Stimulated activated CD4-positive, alpha-beta T cell treated with anti-CD3 and anti-CD28 coated beads, TNF-alpha, amount 100 ng/mL, for 1 hour (primary cell): ENCODE measurements around the gene WDR48.

ENCODE experiments used
- DNase-seq, 3 donors: peaks; one replicate each; pipeline ENCODE4 v3.0.0-alpha.2; 2020; ENCODE audit warnings: low read depth in 3 of 3, low spot score in 1 of 3

The WDR48 gene

DNA sequence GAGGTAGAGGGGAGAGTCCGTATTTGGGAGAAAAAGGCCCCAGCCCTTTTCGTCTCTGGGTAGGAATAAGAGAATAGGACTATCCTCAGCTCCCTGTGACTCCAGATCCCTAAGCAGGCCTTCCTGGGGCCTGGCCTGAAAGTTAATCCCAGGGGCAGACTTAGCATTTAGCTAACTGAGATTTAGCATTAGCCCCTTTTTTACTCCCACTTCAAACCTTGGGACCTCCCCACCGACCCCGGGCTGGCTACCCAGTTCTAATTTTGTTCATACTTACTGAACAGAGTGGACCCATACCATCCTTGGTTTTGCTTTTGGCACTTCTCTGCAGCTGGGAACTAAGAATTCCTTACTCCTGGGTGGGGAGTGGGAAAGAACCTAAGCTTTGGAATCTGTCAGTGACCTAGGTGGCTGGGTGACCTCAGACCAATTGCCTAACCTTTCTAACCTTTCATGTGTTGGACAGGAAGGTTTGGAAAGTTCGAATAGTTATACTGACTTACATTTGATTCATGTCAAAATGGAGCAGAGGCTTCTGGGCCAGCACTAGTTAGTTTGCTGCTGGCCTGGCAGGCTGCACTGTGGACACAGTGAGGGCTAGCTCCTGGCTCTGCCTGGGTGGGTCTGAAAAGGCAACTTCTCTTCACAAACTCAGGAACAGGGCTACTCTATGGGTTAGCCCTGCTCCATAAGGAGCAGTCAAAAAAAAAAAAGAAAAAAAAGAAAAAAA is 67.3 kb downstream of the WDR48 start:
- no peak for DNase-seq

DNA sequence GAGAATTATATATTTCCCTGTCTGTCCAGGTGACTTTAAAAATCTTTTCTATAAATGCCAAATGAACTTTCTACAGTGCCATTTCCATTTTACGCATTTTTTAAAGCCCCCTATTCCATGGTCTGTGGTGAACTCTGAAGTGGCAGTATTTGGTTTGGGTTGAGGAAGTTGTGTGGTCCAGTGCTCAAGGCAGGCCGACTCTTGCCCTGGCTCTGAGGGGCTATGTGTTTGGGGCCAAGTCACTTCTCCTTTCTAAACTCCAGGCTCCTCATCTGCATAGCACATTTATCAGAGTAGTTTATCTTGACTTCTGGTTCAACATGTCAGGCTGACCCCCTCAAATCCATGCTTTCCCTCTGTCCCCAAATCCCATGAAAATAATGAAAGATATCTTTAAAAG is 69.8 kb downstream of the WDR48 start:
- no peak for DNase-seq

DNA sequence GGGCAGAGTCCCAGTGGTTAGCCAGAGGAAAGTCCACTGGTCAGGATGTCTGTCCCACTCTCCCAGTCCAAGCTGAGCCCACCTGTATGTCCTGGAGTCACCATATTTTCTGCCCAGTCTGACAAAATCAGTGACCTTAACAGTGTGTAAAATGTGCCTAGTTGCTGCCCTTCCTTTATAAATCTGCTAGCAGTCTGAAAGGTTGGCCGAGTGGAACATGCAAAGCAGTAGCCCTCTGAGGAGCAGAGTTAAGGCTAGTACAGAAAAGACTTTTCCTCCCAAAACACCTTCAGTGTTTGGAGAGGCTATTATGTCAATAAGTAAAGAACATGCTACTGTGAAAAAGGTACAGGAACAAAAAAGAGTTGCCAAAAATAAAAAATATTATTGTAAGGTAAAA is 71.0 kb downstream of the WDR48 start:
- no peak for DNase-seq

DNA sequence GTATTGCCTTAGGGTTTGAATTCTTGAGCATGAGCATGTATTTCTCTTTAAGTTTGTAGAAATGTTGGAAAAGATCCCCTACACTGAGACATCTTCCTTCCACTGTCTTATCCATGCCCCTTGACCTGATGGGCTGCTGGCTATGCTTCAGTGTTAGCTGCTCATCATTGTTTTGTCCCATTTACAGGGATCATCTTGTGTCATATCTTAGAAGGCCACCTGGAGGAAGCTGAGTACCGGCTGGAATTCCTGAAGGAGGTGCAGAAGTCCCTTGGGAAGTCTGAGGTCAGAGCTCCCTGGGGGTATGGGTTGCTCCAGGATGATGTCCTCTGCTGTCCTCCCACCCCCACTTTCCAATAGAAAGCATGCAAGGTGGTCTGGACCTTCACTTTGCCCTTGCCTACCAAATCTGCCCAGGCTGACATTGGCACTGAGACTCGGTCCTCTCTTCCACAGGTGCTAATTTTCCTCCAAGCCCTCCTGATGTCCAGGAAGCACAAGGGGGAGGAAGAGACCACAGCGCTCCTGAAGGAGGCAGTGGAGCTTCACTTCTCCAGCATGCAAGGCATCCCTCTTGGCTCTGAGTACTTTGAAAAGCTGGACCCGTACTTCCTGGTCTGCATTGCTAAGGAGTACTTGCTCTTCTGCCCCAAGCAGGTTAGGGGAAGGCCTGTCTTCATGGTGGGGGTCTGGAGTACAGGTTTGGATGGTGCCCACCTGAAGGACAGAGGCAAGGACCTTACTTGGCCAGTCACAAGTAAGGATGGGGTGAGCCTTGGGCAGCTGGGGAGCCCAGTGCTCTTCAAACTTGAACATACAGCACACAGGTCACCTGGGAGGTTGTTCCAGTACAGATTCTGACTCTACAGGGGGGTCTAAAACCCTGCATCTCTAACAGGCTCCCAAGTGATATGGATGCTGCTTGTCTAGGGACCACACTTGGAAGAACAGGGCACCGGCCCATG is 73.3 kb downstream of the WDR48 start:
- no peak for DNase-seq

DNA sequence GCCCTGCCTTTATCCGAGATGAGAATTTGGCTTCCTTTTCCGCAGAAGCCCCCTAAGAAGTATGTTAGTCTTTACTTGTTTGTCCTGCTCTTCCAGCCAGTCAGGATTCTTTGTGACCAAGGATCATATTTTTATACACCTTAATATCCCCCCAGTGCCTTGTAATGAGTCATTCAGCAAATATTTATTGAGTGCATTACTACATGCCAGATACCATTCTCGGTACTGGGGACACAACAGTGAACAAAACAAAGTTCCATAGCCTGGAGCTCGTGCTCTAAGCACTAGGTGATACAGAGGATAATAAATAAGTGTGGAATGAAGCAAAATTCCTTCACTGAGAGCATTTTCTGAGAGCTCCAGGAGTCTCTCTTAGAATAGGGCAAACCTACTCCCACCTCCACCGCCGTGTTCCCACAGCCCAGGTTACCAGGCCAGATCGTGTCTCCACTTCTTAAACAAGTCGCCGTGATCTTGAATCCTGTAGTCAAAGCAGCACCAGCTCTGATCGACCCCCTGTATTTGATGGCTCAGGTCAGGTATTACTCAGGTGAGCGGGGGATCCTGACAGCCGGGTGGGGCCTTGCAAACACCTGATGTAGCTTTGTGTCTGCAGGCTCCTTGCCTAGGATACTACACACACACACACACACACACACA is 74.2 kb downstream of the WDR48 start:
- DNase-seq, result no peak

DNA sequence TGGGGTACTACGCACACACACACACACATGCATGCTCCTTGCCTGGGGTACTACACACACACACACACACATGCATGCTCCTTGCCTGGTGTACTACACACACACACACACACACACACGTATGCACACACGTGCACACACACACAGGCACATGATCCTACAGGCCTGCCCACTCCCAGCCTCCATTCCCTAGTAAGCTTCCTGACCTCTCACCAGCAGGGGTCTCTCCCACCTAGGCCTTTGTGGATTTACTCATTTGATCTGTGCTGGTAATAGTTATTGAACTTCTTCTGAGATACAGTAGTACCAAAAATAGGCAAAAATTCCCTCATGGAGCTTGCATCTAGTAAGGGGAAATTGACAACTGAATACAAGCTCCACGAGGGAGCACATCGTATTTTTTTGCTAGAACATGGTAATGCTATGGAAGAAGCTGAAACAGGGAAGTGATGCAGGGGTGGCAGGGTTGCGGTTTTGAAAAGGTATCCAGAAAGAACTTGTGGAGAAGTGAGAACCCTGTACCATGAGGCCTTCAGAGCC is 74.8 kb downstream of the WDR48 start:
- DNase-seq, result no peak

DNA sequence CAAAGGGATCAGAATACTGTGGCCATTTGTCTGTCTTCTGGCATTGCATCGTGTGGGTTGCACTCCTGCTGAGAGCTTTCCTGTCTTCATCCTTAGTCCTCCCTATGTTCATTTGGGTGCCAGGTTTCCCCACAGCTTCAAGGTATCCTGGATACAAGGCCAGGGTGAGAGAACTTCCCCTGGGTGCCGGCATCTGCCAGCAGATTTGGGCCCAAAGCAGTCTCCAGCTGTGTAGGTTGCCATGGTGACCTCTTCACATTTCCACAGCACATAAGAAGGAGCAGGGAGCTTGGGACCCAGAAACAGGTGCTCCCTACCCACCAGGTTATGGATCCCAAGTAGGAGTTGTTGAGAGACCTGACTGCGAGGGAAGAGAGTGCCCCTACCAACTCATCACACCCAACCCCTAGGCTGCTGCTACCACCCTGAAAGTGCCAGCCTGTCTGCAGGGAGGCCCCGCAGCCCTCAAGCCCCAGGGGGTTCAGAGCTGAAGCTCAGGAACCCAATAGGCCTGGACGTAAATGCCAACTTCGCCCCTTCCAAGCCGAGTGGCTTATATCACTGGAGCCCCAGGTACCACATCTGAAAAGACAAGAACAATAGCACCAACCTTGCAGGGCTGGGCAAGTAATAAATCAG is 75.6 kb downstream of the WDR48 start:
- DNase-seq, result no peak

DNA sequence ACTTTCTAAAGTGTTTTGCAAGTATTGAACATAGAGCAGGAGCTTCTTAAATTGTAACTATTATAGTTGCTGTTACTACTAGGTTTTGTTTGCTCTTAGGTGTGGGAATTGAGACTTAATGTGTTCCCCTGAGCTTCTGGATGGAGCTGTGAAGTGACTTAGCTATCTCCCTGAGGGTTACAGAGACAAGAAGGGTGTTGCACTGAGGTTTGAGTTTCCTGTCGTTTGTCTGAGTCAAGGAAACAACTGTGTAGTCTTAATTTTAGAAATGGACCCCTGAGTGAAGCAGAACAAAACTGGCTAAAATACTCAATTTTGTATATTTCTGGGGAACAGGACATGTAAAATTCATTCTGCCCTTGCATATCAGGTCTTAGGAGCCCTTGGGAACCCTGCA is 76.1 kb downstream of the WDR48 start:
- DNase-seq, result no peak

DNA sequence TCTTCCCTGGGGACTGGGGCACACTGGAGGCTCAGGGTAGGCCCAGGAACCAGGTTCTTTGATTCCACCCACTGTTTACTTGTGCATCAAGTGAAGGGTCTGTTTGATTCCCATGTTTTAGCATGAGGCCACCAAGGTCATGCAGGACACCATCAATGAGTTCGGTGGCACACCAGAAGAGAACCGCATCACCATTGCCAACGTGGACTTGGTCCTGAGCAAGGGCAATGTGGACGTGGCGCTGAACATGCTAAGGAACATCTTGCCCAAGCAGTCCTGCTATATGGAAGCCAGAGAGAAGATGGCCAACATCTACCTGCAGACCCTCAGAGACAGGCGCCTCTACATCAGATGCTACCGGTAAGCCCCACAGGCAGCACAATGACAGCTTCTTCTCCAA is 77.1 kb downstream of the WDR48 start:
- no peak for DNase-seq

DNA sequence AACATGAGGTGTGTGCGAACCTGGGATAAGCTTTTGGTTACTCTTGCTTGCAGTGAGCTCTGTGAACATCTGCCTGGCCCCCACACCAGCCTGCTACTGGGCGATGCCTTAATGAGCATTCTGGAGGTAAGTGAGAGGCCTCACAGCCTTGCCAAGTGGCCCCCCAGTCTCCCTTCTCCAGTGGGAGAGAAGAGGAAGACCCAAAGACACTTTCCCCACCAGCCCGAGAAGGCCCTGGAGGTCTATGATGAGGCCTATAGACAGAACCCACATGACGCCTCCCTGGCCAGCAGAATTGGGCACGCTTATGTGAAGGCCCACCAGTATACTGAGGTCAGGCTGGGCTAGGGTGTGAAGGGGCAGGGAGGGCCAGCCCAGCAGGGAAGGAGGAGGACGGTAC is 78.2 kb downstream of the WDR48 start:
- no peak for DNase-seq

DNA sequence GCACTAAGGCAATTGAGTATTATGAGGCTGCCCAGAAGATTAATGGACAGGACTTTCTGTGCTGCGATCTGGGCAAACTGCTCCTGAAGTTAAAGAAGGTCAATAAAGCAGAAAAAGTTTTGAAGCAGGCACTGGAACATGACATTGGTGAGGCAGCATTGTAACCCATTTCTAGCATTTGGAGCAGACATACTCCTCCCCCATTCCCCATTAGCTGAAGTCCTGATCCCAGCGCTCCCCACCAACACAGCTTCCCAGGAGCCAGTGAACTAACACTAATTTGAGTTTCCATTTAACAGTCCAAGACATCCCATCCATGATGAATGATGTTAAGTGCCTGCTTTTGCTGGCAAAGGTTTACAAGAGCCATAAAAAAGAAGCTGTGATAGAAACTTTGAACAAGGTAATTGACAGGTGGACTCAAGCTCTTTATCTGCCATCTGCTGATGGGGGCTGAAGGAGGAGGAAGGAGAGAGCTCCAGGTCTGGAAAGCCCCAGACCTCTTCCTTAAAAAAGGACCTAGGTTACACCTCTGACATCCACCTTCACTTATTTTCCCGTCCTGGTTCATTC is 79.0 kb downstream of the WDR48 start:
- DNase-seq, result no peak

DNA sequence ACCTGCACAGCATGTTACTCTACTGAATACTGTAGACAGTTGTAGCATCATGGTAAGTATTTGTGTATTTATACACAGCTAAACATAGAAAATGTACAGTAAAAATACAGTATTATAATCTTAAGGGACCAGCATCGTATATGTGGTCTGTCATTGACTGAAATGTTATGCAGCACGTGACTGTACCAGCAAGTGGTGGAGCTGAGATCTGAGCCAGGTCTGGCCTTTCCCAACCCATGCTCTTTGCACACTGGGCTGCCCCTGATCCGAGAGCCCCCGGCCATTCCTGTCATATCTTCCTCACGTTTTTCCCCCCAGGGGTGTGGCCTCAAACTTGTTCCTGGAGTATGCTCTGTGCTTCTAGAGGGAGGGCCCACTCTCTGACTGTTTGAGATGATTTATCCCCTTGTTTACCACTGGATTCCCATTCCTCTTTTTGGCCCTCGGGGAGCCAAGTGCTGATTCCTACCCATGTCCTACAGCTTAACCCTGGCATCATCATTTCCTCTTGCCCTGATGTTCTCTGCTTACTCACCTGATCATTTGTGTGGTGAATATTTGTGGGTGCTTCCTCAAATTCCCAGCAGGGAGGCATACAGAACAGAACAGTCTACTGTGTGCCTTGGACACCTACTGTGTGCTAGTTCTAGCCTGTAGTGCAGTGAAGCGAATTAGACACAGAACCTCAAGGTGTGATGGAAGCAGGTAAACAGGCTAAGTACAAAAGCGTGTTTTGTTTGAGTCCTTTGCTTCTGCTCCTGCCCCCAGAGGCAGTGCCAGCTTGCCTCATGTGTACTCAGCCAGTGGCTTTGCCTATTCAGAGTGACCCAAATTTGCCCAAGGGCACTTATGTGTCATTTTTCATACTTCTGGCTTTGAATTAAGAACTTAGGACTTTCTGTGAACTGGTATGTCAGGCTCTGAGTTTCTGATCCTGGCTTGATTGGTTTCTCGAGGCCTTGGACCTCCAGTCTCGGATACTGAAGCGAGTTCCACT is 80.6 kb downstream of the WDR48 start:
- DNase-seq, result no peak

DNA sequence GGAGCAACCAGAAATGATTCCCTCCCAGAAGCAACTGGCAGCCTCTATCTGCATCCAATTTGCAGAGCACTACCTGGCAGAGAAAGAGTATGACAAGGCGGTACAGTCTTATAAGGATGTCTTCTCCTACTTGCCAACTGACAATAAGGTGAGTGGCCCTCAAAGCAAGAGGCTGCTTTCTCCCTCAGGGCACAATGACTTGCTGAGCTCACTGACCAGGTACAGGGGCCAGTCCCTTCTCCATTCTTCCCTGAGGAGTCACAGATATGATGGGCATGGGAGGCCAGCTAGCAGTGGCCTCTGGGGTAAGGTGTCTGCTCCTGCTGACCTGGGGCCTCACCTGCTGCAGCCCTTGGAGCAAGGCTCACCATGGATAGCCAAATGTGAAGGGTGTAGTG is 81.3 kb downstream of the WDR48 start:
- DNase-seq, result no peak

DNA sequence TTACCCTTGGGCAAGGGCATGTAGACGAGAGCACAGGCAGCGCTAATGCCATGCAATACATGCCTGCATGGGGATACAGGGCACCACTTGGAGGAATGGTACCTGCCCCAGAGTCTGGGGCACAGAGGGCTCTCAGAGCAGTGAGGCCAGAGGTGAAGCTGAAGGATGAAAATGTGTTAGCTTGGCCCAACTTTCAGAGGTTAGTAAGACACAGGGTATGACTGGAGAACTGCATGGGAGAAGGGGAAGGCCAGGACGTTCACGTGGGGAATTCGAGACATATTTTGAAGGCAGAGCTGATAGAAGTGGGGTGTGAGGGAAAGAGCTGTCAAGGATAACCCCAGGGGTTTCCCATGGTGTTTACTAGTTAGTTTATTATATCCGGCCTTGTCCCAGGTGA is 82.0 kb downstream of the WDR48 start:
- DNase-seq, result no peak

DNA sequence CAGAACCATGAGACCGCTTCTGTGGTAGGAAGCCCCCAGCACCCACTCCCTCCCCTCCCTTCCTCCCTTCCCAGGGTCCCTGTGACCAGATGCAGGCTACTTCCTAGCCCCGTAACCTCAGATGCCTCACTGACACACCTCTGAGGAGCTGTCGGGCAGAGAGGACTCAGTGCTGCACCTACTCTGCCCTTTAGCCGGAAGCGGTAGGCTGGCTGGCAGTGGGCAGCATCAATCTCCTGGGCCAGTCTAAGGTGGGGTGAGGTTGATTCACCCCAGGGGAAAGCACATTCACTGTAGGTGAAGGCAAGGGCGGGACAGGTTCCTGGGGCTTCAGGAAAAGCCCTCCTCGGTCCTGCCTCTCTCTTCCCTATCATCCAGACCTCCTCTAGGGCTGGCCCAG is 82.5 kb downstream of the WDR48 start:
- DNase-seq, result no peak

DNA sequence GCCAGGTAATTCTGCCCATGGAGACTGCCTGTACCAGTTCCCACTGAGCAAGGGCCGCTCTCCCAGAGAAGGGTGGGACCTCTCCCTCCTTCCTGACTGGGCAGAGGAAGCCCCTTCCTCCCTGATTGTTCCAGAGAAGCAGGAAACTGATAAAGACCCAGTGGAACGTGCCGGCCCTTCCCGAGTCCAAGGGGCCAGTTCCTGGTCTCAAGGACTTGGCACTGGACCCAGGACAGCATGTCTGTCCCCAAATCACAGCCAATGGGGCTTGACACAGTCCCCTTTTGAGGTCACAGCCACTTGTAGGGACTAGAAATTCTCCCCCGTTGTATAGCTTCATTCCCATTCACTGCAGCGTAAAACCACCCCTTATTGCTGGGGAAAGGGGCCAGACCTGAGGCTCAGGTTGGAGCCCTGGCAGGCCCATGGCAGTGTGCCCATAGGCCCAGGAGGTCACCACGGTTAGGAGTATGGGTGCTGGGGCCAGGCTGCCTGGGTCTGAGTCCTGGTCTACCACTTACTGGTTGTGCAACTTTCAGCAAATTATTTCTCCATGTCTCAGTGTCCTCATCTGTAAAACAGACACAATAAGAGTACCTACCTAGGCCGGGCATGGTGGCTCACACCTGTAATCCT is 83.5 kb downstream of the WDR48 start:
- no peak for DNase-seq

DNA sequence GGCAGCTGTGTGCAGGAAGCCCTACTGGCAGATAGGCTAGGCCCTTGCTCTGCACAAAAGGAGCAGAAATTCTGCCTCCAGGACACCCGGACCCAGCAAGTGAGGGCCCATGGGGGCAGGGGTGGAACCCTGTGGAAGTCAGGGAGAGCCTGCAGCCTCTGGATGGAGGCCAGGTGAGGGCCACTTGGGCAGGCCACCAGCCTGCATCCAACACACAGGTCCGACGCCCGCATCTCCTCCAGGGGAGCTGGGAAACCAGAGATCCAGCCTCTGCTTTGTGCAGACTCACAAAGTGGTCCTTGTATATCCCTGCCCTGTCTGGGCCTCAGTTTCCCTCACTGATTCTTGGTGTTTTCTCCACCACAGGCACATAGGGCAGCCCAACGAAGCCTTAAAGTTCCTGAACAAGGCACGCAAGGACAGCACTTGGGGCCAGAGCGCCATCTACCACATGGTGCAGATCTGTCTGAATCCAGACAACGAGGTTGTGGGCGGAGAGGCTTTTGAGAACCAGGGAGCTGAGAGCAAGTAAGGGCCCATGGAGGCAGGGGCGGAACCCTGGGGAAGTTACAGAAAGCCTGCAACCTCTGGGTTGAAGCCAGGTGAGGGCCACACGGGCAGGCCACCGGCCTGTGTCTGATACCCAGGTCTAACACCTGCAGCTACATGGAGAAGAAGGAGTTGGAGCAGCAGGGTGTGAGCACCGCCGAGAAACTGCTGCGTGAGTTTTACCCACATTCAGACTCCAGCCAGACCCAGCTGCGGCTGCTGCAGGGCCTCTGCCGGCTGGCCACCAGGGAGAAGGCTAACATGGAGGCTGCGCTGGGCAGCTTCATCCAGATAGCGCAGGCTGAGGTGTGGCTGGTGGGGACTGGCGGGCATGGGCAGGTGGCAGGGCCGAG is 85.0 kb downstream of the WDR48 start:
- DNase-seq, result no peak

DNA sequence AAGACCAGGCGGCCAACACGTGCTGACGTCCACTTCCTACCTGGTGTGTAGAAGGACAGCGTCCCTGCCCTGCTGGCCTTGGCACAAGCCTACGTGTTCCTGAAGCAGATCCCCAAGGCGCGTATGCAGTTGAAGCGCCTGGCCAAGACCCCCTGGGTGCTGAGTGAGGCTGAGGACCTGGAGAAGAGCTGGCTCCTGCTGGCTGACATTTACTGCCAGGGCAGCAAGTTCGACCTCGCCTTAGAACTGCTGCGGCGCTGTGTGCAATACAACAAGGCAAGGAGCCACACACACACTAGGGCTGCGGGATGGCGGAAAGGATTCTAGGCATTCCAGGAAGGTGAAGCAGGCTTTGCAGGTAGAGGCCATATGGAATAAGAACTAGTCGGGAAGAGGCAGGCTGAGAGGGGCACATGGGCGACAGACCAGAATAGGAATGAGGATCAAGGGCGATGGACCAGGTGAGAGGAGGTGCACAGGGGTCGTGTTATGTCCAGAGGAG is 85.7 kb downstream of the WDR48 start:
- DNase-seq, result no peak
